ENCODE measurements around the gene PIK3C2B. TPM values are rescaled to one million over a fixed set of nuclear protein-coding genes. Genes with fewer than 3 reads are reported as not detected.
A peak's percentile ranks its signal among the peaks of the same experiment; 100 is the strongest.

PIK3C2B gene
- total RNA-seq, 1 donor from 2014 or later, result 62.2 TPM

DNA sequence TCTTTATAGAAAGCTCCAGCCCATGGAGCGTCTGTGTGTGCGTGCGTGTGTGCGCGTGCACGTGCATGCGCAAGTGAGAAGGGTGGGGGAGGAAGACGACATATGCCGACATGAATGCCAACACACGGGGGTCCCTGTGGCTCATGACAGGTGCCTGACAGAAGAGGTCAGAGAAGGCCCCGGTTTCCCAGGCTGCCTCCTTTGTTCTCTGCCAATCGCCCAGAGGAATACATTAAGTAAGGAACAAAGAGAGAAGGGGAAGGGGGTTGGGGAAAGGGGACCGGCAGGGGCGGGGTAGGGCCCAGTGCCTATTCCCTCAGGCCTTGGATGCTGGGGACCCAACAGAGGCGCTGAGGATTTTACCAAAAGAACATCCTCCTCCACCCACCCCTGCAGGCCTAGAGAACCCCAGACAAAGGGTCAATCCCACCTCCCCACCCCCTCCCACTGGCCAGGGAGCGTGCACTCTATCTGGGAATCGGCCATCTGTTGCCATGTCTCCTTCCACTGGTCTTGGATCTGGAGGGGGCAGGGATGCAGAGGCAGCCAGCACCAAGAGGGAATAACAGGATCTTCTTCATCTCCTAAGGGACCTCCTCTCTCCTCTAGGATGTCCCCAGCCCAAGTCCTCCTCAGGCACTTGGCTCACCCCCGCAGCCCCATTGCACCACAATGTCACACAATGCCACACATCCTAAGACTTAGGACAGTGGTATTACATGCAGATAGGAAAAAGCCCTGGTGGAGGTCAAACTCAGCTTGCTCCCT, 39.4 kb downstream of the PIK3C2B start:
- H3K27me3 Mint-ChIP-seq, result no peaks in the 10 kb centered on the region
- TF ChIP-seq, protein P1, sequence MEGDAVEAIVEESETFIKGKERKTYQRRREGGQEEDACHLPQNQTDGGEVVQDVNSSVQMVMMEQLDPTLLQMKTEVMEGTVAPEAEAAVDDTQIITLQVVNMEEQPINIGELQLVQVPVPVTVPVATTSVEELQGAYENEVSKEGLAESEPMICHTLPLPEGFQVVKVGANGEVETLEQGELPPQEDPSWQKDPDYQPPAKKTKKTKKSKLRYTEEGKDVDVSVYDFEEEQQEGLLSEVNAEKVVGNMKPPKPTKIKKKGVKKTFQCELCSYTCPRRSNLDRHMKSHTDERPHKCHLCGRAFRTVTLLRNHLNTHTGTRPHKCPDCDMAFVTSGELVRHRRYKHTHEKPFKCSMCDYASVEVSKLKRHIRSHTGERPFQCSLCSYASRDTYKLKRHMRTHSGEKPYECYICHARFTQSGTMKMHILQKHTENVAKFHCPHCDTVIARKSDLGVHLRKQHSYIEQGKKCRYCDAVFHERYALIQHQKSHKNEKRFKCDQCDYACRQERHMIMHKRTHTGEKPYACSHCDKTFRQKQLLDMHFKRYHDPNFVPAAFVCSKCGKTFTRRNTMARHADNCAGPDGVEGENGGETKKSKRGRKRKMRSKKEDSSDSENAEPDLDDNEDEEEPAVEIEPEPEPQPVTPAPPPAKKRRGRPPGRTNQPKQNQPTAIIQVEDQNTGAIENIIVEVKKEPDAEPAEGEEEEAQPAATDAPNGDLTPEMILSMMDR (IDR thresholded peaks at IDR 0.05; ENCODE audit: unreplicated experiment), result no peak
- no peak for DNase-seq (ENCODE audit: low spot score, unreplicated experiment)
- no peaks in the 10 kb centered on the region for H3K9me3 Mint-ChIP-seq (ENCODE audit: low read depth)
- H3K27ac Mint-ChIP-seq, result no peak overlapping the region
- H3K4me3 Mint-ChIP-seq (ENCODE audit: low read depth), result no peak overlapping the region
- peaks cover 26% of the 10 kb centered on the region for H3K36me3 Mint-ChIP-seq (ENCODE audit: insufficient read depth)
- no peaks in the 10 kb centered on the region for H3K4me1 Mint-ChIP-seq (ENCODE audit: low read depth)

DNA sequence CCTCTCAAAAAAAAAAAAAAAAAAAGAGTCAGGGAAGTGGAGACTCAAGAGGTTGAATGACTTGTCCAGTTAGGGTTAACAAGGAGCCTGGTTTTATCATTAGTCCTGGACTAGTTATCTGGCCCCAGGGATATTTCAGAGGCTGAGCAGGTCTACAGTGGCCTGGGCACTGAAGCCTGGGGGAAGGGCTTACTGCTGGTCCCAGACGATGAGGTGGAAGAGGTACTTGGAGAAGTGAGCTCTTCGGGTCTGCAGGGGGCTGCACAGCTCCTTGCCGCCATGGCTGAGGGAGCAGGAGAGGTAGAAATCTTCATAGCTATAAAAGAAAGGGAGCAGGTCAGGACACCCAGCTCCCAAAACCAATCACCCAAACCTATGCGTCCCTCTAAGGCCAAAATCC, 40.1 kb downstream of the PIK3C2B start:
- no peaks in the 10 kb centered on the region for H3K9me3 Mint-ChIP-seq (ENCODE audit: low read depth)
- no peak overlapping the region for H3K4me3 Mint-ChIP-seq (ENCODE audit: low read depth)
- H3K4me1 Mint-ChIP-seq (ENCODE audit: low read depth), result no peaks in the 10 kb centered on the region
- H3K27ac Mint-ChIP-seq, result no peak overlapping the region
- no peaks in the 10 kb centered on the region for H3K27me3 Mint-ChIP-seq
- no peak for DNase-seq (ENCODE audit: low spot score, unreplicated experiment)
- peaks cover 26% of the 10 kb centered on the region for H3K36me3 Mint-ChIP-seq (ENCODE audit: insufficient read depth)
- TF ChIP-seq, protein P1 (IDR thresholded peaks at IDR 0.05; ENCODE audit: unreplicated experiment), result no peak

DNA sequence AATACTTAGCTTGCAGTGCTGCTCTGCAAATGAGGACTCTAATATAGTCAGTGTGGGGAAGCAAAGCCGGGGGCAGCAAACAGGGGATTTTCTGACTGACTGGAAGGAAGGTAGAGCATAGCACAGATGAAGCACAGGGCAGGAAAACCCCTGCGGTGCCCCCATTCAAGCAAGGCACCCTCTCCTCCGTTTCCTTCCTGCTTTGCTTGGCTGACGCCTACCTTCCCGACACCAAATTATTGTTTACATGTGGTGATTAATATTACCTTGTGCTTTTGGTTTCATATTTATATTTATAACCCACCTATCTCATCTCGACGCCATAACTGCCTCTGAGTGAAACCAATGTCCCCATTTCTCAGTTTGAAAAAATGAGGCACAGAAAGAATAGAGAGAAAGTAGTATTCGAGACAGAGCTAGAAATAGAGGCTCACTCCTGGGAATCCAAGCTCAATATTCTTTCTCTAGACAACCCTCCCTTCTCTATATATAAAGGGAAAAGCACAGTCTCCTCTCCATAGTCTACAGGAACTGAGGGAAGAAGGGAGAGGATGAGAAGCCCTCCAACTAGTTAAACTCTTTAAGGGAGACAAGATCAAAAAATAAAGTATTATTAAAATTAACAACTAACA, 41.3 kb downstream of the PIK3C2B start:
- Mint-ChIP-seq H3K4me1 (ENCODE audit: low read depth) (no peaks in the 10 kb centered on the region), H3K36me3 (ENCODE audit: insufficient read depth) (peaks cover 21% of the 10 kb centered on the region), H3K27ac (no peak overlapping the region), H3K27me3 (no peaks in the 10 kb centered on the region), H3K9me3 (ENCODE audit: low read depth) (no peaks in the 10 kb centered on the region), H3K4me3 (ENCODE audit: low read depth) (no peak overlapping the region)
- no peak for DNase-seq (ENCODE audit: low spot score, unreplicated experiment)
- TF ChIP-seq, protein P1 (IDR thresholded peaks at IDR 0.05; ENCODE audit: unreplicated experiment), result no peak

DNA sequence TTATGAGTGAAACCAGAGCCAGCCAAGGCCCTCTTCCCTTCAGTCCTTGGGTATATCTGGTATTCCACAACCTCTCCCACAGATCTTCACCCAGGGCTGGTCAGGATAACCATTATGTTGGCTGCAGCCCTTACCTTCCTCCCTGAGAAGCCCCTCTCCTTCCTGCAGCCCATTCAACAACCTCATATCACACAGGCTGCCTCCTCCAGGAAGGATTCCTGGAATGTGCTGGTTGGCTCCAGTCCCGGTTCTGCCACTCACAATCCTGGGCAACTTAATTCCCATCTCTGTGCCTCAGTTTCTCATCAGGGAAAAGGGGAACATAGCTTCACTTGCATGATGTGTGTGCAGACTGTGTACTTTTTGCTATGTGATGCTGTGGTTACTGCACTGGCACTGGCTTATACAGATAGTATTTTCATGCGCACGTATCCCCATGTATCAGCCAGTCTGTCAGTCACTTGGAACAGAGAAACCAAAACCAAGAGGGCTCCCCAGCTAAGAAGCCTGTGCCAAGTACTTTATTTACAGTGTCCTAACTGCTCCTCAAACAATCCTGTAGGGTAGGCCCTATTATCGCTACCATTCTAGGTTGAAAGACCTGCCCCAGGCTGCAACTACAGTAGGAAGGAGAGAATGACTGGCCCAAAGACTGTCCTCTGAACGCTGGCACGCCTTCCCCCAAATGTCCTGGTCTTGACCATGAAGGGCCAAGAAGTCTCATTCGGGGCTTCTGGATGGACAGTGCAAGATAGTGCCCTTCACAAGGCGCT, 43.1 kb downstream of the PIK3C2B start:
- H3K36me3 Mint-ChIP-seq (ENCODE audit: insufficient read depth), result peaks cover 20% of the 10 kb centered on the region
- no peaks in the 10 kb centered on the region for H3K9me3 Mint-ChIP-seq (ENCODE audit: low read depth)
- TF ChIP-seq, protein P1 (IDR thresholded peaks at IDR 0.05; ENCODE audit: unreplicated experiment), result no peak
- no peak for DNase-seq (ENCODE audit: low spot score, unreplicated experiment)
- H3K4me3 Mint-ChIP-seq (ENCODE audit: low read depth), result no peak overlapping the region
- H3K27ac Mint-ChIP-seq, result peak overlapping the region; percentile 34
- H3K27me3 Mint-ChIP-seq, result no peaks in the 10 kb centered on the region
- peaks cover 2% of the 10 kb centered on the region for H3K4me1 Mint-ChIP-seq (ENCODE audit: low read depth)

All from progenitor cell of endocrine pancreas (in vitro differentiated cells).